Fibroblast of skin of left quadriceps (primary cell): ENCODE data around the gene DLG2.
A peak's percentile ranks its signal among the peaks of the same experiment; 100 is the strongest.
"Not testable (repeated sequence)": the region's sequence is repeated elsewhere in the genome, so short reads cannot be mapped to it uniquely, and the experiment has no call there.

Experiments used
- DNase-seq, 2 experiments: peaks; one replicate each; pipeline ENCODE4 v3.0.0-alpha.2; 2013; ENCODE audit warnings: low read depth in 2 of 2

DLG2 gene

GRCh38 chr11:84847842-84848241, 779.3 kb downstream of the DLG2 start:
- DNase-seq: no peak

GRCh38 chr11:84840201-84840600, 786.9 kb downstream of the DLG2 start:
- not testable (repeated sequence) for DNase-seq

GRCh38 chr11:84837402-84838069, 789.6 kb downstream of the DLG2 start:
- DNase-seq: no peak

DNA sequence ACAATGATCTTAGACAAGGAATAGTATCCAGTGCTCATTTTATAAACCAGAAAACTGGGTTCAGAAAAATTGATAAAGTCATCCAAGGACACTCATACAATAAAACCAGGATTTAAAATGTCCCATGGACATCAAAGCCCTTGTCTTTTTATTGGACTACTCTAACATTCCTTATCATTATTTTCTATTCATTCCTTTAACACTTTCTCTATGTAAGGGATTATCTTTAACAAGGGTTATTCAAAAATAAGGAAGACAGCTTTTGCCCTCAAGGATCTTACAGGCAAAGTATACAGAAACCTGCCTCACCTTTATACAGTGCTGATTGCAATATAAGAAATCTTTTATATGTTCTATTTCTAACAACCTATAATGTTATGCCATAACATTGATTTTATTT, 790.8 kb downstream of the DLG2 start:
- no peak for DNase-seq

DNA sequence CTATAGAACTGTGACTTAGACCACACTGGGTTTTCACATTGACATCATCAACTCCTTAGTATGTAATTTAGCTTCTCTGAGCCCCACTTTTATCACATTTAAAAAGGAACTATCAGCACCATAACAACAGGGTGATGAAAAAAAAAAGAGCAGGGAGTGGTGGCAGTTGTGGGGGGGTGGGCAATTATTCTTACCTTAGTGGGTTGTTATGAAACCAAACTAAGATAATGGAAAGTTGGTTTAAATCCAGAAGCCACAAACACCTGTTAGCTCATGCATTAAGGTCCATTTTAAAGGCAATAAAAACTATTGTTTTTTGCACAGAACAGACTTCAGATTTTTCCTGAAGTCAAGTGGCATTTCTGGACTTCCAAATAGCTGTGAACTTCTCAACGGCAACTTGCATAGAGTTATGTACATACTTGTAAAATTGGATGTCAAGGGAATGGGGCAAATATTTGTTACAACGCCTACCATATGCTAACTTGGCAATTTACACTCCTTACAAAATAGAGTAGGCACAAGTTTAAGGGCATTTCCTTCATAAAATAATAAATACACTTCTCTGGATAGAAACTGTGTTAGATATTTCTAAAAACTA, 793.6 kb downstream of the DLG2 start:
- no peak for DNase-seq

GRCh38 chr11:84830372-84830771, 796.8 kb downstream of the DLG2 start:
- no peak for DNase-seq

DNA sequence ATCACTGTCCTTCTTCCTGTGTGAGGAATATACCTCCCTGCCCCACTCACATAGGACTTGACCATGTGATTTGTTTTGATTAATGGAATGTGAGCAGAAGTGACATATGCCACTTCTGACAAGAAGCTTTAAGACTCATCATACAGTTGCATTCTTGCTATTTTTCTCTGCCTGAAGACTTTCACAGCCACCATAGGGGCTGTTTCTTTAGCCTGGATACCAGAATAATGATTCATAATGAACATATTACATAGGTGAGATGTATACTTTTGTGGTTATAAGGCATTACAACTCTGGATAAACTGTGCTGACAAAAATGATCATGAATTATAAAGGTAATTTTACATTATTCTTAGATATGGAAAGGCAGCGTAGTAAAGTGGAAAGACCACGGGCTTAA, 798.0 kb downstream of the DLG2 start:
- no peak for DNase-seq

DNA sequence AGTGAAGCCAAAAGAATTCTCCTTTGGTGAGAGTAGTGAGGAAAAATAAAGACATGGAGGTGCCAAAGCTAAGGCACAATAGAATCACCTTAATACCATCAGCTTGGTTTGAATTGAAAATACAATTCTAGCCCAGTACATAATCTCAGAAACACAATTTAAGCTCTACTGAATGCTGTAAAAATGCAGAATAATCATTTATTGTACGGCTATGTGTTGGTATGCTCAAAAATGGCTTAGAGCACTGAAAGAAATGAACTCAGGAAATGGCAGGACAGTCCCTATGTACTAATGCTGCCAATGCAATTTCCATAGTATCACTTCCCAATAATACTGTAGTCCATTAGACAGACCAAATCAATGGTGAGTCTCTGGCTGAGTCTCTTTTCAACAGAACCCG, 798.5 kb downstream of the DLG2 start:
- no peak for DNase-seq

GRCh38 chr11:84825106-84825660, 802.0 kb downstream of the DLG2 start:
- no peak for DNase-seq

GRCh38 chr11:84824624-84825023, 802.5 kb downstream of the DLG2 start:
- DNase-seq: no peak

GRCh38 chr11:84819537-84819936, 807.6 kb downstream of the DLG2 start:
- no peak for DNase-seq

DNA sequence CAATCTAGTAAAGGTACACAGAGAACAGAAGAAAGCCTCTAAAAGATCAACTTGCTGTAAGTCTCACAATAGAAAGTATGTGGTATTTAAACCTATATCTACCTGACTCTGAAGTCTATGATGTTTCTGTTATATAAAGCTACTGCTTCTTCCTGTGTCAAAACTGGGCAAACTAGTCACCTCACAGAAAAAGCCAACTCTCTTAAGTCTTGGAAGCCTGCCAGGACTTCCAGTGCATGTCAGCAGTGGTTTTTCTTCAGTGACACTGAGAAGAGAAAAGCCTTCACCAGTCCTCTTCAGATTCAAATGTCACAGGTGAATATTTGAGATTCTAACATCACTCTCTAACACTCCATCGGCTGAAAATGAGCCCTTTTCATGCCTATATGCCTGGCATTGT, 808.0 kb downstream of the DLG2 start:
- no peak for DNase-seq

- DNase-seq: peak; percentile 15 to 16
Measured at GRCh38 chr11:84817998-84818397, 809.1 kb downstream of the DLG2 start.

- peak; percentile 73 for DNase-seq
Measured at GRCh38 chr11:84812471-84812969, 814.6 kb downstream of the DLG2 start.

DNA sequence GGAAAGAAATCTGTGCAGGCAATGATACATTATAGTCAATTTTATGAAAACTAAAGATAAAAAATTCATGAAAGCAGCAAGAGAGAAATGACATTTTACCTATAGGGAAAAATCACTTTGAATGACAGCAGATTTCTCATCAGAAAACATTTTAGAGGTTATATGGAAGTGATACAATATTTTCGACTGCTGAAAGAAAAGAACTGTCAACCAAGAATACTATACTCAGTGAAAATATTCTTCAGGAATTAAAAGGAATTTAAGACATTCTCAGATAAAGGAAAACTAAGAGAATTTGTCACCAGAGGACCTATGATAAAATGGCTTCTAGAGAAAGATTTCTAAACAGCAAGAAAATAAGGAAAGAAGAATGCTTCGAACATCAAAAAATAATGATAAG, 820.8 kb downstream of the DLG2 start:
- DNase-seq: no peak

DNA sequence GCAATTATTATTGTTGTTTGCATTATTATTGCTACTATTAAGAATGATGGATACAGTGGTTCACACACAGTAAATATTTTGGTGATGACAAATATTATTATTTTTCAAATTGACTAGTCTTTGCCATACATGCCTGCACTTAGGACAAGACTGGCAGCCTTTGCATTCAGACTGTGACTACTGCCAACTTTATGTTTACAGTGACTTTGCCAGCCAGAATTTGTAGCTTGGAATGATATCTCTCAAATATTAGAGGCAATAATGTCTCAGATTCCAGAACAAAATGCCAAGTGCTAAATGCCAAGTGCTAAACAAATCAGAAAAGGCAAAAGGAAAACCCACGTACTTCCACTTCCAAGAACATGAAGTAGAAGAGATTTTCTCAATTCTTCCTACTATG, 823.1 kb downstream of the DLG2 start:
- no peak for DNase-seq

- peak; percentile 26 to 29 for DNase-seq
Measured at GRCh38 chr11:84800755-84801346, 826.3 kb downstream of the DLG2 start.

GRCh38 chr11:84799112-84799511, 828.0 kb downstream of the DLG2 start:
- no peak for DNase-seq

GRCh38 chr11:84795698-84796097, 831.4 kb downstream of the DLG2 start:
- no peak for DNase-seq

DNA sequence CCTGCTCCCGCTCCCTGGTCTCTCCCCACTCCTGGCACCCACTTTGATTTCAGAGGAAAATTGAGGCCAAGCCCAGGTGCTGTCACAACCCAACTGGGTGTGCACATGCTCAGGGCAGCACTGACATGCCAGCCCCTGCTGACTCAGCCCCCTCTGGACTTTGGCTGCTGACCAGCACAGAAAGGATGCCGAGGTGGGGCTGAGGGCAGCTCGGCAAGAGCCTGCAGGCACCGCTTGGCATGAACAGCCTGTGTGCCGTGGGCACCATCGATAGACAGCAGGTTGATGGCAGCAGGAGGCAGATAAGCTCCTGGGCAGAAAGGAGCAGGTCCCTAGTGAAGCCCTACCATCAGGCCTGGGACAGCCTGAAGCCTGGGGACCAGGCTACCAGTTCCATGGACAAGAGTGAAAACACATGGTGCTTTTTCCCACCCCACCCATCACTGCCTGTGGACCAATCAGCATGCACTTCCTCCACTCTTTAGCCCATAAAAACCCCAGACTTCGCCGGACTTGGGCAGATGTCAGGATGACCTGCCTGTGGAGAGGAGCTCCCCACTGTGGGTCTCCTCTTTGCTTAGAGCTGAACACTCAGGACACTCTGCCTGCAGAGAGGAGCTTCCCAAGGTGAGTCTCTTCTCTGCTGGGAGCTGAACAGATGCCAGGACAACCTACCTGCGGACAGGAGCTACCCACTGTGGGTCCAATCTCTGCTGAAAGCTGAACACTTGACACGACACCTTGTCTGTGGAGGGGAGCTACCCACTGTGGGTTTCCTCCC, 832.3 kb downstream of the DLG2 start:
- no peak for DNase-seq

DNA sequence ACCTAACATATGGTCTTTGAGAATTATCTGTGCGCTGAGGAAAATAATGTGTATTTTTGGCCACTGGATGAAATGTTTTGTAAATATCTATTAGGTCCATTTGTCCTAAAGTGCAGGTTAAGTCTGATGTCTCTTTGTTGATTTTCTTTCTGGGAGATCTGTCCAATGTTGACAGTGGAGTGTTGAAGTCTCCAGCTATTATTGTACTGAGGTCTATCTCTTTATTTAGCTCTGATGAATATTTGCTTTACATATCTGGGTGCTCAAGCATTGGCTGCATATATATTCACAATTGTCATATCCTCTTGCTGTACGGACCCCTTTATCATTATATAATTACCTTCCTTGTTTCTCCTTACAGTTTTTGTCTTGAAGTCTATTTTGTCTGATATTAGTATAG, 833.8 kb downstream of the DLG2 start:
- DNase-seq: no peak

- DNase-seq: no peak
Measured at GRCh38 chr11:84790849-84791427, 836.2 kb downstream of the DLG2 start.
